Umbilical cord (tissue), 2 donors: ENCODE measurements around the gene TGFBR3. TPM values are rescaled to one million over a fixed set of nuclear protein-coding genes. Genes with fewer than 3 reads are reported as not detected.

Experiments used
- DNase-seq: peaks from one replicate; pipeline ENCODE4 v3.0.0-alpha.2; 2015; ENCODE audit warnings: low spot score
- total RNA-seq: library from RNA; depleted of rRNA; stranded (reverse); fragments of >200 nt; gene quantifications from one replicate; pipeline ENCODE4 v1.2.3, GENCODE V29; 2014; ENCODE audit warnings: low replicate concordance; ENCODE audit not compliant: insufficient read depth

TGFBR3 gene
- total RNA-seq, 1 donor from 2014 or later = 24.1 TPM

DNA sequence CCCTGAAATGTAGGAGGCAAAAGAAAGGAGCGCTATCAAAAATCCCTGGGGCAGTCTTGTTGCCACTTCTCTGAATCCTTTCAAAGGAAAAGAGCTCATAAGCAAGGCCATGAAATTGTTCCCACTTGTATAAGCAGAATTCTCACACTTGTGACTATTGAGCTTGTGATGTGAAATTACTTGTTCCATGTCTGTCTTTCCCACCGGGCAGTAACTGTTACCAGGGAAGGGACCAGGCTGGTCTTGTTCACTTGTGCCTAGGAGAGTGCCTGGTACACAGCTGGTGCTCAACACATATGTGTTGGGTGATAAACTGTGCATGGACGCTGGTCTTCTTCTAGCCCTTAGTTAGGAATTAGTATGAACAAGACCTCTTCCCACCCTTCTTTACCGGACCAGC lies 234.7 kb downstream of the TGFBR3 start:
- no peak for DNase-seq

DNA sequence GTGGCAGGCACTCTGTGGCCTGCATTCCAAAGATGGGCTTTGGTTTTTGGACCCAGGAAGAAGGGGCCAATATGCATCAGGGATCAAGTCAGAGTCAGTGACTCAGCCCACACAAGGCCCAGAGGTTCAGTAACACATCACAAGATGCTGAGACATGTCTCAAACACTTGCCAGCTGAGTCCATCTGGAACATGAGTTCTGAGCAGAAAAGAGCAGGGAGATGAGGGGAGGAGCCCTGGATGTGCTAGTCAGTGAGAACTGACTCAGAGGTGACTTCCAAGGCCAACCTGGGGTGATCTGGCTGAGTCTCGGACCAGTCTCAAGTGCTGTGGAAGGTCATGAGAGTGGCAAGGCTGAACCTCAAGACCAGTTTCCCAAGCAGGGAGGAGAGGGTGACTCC lies 235.2 kb downstream of the TGFBR3 start:
- peak; percentile 91 for DNase-seq

- DNase-seq = no peak
Observed at GRCh38 chr1:91647061-91647460, 238.9 kb downstream of the TGFBR3 start.

GRCh38 chr1:91645031-91645430 lies 240.9 kb downstream of the TGFBR3 start:
- no peak for DNase-seq

GRCh38 chr1:91643431-91643830 lies 242.5 kb downstream of the TGFBR3 start:
- DNase-seq = no peak

GRCh38 chr1:91640877-91641526 lies 244.9 kb downstream of the TGFBR3 start:
- DNase-seq = no peak

DNA sequence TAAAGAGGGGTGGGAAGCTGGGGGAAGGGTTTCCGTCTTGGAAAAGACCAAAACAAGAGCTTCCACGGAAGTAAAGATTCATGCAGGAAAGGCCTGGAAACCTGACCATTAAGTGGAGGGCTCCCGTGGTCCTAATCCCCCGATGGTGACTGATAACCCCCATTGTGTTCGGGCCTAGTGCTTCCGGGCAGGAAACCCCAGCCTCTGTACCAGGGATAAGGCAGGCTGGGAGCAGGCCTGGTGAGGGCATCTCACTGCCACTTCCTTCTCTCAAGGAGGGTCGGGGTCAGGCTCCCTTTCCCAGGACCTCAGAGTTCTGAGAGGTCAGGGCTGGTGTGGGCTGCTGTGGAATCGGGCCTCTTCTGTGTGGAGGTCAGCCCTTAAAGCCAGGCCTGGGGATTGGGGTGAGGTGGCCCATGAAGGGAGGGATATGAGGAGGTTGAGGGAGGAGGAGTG lies 248.4 kb downstream of the TGFBR3 start:
- DNase-seq = no peak

DNA sequence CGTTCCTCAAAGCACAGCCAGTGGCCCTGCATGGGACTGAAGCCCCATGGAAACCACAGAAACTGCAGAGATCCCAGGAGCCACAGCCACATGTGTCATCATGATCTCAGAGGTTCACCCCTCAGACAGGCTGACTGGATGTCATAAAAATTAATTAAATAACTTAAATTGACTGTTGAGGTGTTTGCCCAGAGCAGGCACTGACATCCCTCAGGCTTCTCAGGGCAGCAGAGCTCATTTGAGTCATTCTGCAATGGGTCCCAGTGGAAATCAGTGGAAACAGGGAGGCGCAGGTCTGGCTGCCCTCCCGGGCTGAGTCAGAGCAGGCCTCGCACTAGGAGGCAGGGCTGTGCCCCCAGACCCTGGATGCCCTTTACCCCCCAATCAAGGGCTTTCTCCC lies 250.2 kb downstream of the TGFBR3 start:
- DNase-seq = no peak

DNA sequence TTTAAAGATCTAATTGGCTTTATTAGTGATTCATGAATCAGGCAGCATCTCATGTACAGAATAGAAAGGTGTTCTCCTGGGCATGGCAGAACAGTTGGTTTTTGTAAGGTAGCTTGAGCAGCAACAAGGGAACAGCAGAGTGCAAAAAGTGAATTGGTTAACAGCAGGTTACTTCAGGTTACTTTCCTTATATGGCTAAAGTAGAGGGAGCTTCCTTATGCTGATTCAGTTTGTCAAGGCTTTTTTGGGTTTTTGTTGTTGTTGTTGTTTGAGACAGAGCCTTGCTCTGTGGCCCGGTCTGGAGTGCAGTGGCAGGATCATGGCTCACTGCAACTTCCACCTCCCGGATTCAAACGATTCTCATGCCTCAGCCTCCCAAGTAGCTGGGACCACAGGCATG lies 252.5 kb downstream of the TGFBR3 start:
- DNase-seq = no peak

- DNase-seq = no peak
Observed at GRCh38 chr1:91631718-91632330, 254.1 kb downstream of the TGFBR3 start.

- no peak for DNase-seq
Observed at GRCh38 chr1:91630803-91631202, 255.1 kb downstream of the TGFBR3 start.

Other genes starting within 250 kb of the TGFBR3 start
- gene BRDT, start 63.2 kb upstream of the TGFBR3 start, total RNA-seq = not detected
- 1.4 TPM for gene EPHX4, start 143.8 kb upstream of the TGFBR3 start, total RNA-seq
- not detected for gene SETSIP, start 189.3 kb upstream of the TGFBR3 start, total RNA-seq
- gene BTBD8, start 194.2 kb upstream of the TGFBR3 start, total RNA-seq = 13.2 TPM